NB4 (cell line): ENCODE measurements around the gene CENPL.
"Not testable (repeated sequence)": the region's sequence is repeated elsewhere in the genome, so short reads cannot be mapped to it uniquely, and the experiment has no call there.

Experiments used
- CTCF ChIP-seq: IDR thresholded peaks from one replicate; pipeline ENCODE4 v1.5.1; 2012; ENCODE audit warnings: low read depth, low read length
- MYC ChIP-seq: IDR thresholded peaks from 2 replicates; pipeline ENCODE4 v1.6.1; 2011; ENCODE audit warnings: low read depth, low read length

GRCh38 chr1:173862146-173862768 lies 37.6 kb upstream of the CENPL start:
- TF ChIP-seq CTCF, MYC: not testable (repeated sequence)
